ENCODE results near the gene TTLL7. TPM values are rescaled to one million over a fixed set of nuclear protein-coding genes. Genes with fewer than 3 reads are reported as not detected.
"Not testable (repeated sequence)": the region's sequence is repeated elsewhere in the genome, so short reads cannot be mapped to it uniquely, and the experiment has no call there.

The TTLL7 gene
- total RNA-seq, 1 donor, result 9.1 TPM

DNA sequence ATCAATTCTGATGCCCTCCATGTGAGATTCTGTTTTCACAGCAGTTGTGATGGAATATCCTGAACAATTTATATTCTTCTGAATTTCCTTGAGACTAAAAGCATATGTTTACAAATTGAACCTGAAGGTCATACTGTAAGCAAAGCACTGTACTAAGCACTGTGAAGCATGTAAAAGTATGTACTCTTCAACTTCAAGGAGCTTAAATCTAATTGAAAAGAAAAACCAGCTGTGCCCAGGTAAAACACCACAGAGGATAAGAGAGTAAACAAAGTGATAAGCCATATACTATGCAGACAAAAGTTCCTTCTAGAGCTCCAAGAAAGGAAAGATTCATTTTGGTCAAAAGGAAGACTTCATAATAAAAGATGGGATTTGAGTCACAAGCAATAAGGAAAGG is 71.9 kb downstream of the TTLL7 start:
- no peak for DNase-seq (ENCODE audit: low read depth)
- TF ChIP-seq, protein P1, sequence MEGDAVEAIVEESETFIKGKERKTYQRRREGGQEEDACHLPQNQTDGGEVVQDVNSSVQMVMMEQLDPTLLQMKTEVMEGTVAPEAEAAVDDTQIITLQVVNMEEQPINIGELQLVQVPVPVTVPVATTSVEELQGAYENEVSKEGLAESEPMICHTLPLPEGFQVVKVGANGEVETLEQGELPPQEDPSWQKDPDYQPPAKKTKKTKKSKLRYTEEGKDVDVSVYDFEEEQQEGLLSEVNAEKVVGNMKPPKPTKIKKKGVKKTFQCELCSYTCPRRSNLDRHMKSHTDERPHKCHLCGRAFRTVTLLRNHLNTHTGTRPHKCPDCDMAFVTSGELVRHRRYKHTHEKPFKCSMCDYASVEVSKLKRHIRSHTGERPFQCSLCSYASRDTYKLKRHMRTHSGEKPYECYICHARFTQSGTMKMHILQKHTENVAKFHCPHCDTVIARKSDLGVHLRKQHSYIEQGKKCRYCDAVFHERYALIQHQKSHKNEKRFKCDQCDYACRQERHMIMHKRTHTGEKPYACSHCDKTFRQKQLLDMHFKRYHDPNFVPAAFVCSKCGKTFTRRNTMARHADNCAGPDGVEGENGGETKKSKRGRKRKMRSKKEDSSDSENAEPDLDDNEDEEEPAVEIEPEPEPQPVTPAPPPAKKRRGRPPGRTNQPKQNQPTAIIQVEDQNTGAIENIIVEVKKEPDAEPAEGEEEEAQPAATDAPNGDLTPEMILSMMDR (IDR thresholded peaks at IDR 0.05; ENCODE audit: insufficient read depth, low read depth, low read length), result no peak

DNA sequence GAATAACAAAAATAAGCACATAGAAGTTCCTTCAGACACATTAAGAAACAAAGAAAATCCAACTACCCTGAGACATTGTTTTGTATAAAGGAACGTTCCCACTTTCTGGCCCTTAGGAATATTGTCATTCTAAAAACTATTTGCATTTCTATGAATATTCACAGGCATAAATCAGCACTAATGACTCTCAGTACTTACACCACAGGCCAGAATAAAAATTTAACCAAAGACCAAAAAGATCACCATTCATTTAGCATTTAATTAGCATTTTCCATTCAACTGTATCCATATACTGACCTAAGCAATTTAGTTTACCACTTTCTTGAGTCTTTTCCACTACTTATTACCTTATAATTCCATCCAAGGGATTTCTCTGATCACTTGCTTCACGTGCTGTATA is 75.4 kb downstream of the TTLL7 start:
- no peak overlapping the region for H3K4me3 ChIP-seq (ENCODE audit: low read depth, low read length)
- TF ChIP-seq, protein P1 (IDR thresholded peaks at IDR 0.05; ENCODE audit: insufficient read depth, low read depth, low read length), result no peak
- DNase-seq (ENCODE audit: low read depth), result no peak

More for the DNA sequence above, 71.9 kb downstream of the TTLL7 start:
- H3K4me3 ChIP-seq (ENCODE audit: low read depth, low read length), result no peak overlapping the region

DNA sequence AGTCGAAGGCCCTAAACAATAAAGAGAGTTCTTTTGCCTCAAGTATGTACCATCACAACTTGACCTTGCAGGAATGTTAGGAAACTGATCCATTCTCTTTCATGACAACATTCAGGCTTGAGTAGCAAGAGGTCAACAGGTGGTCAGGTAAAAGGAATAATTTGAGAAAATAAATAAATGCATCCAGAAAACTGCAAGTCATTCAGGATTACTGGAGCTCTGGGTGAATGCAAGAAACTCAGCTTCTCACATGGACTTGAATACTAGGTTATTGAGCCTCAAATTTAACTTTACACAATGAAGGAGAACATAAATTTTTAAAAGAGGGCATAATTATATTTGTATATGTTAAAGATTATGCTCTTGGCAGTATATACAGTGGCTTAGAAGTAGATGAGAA is 76.5 kb downstream of the TTLL7 start:
- H3K4me3 ChIP-seq (ENCODE audit: low read depth, low read length), result no peak overlapping the region
- TF ChIP-seq, protein P1 (IDR thresholded peaks at IDR 0.05; ENCODE audit: insufficient read depth, low read depth, low read length), result no peak
- no peak for DNase-seq (ENCODE audit: low read depth)

DNA sequence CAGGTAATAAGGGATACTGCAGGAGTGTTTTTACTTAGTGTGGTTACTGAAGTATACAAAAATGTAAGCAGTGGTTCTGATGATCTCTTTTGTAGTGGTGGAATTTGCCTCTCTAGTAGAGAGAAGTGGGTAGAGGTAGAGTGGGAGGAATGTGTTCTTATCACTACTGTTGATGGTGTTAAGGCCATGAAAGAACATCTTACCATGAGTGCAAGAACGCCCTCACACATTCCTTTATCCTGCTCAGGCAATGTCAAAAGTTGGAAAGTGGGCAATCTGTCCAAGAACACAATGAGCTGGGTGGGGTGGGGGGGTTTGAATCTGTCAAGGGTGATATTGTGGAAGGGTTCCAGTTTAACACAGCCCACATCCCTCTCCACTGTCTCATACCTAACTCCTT is 78.6 kb downstream of the TTLL7 start:
- DNase-seq (ENCODE audit: low read depth), result no peak
- TF ChIP-seq, protein P1 (IDR thresholded peaks at IDR 0.05; ENCODE audit: insufficient read depth, low read depth, low read length), result no peak

DNA sequence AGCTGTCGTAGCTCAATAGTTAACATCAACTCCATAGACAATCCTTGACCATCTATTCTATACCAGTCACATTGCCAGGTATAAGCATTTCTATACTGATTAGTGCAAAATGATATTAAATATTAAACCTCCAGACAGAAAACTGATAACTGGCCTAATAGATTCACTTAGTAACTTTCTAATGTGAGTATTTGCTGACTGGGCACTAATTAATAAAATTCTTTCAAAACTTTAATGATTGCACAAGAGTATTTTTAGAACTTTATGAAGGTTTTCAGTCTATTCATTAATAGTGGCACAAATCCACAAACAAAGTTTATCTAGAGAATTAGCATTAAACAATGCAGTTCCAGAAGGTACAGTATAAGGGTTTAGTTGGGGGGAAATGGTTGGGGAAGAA is 79.1 kb downstream of the TTLL7 start:
- no peak for DNase-seq (ENCODE audit: low read depth)
- TF ChIP-seq, protein P1 (IDR thresholded peaks at IDR 0.05; ENCODE audit: insufficient read depth, low read depth, low read length), result no peak
- no peak overlapping the region for H3K4me3 ChIP-seq (ENCODE audit: low read depth, low read length)

More for the DNA sequence above, 78.6 kb downstream of the TTLL7 start:
- H3K4me3 ChIP-seq (ENCODE audit: low read depth, low read length), result no peak overlapping the region

DNA sequence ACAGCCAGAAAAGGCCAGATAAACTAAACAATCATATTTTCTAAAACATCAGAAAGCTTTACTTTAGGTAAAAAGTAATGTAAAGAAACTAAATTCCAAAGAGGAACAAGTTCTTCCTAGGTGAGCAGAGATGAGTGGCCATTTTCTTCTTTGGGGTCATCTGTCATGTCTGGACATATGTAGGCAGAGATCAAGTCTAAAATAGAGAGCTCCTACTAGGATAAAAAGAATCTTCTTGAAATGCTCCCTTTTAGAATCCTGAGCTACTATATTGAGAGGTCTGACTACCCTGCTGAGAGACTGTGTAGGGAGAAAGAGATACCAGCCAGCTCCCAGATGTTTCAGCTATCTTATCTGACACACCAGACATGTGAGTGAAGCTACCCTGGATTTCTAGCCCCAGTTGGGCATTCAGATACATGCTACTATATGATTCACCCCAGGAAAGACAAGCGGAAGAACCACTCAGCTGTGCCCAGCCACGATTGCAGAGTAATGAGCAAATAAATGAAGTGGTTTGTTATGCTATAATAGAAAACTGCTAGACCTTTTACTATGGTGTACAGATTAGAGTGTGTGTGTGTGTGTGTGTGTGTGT is 80.1 kb downstream of the TTLL7 start:
- DNase-seq (ENCODE audit: low read depth), result no peak
- TF ChIP-seq, protein P1 (IDR thresholded peaks at IDR 0.05; ENCODE audit: insufficient read depth, low read depth, low read length), result no peak
- H3K4me3 ChIP-seq (ENCODE audit: low read depth, low read length), result no peak overlapping the region

DNA sequence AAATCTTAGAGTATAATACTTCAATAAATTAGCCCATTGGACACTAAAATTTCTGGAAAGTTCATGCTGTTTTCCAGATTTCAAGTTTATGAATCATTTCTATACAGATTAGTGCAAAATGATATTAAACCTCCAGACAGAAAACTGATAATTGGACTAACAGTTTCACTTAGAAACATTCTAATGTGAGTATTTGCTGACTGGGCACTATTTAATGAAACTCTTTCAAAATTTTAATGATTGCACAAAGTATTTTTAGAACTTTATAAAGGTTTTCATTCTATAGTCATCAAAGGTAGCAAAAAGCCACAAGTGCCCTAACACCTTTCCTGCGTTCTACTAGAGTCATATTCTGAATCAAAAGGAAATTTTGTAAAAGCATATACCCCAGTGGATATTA is 81.0 kb downstream of the TTLL7 start:
- DNase-seq (ENCODE audit: low read depth), result no peak
- TF ChIP-seq, protein P1 (IDR thresholded peaks at IDR 0.05; ENCODE audit: insufficient read depth, low read depth, low read length), result no peak

DNA sequence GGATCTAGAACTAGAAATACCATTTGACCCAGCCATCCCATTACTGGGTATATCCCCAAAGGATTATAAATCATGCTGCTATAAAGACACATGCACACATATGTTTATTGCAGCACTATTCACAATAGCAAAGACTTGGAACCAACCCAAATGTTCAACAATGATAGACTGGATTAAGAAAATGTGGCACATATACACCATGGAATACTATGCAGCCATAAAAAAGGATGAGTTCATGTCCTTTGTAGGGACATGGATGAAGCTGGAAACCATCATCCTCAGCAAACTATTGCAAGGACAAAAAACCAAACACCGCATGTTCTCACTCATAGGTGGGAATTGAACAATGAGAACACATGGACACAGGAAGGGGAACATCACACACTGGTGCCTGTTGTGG is 82.8 kb downstream of the TTLL7 start:
- not testable (repeated sequence) for H3K4me3 ChIP-seq (ENCODE audit: low read depth, low read length); DNase-seq (ENCODE audit: low read depth)

More for the DNA sequence above, 81.0 kb downstream of the TTLL7 start:
- H3K4me3 ChIP-seq (ENCODE audit: low read depth, low read length), result no peak overlapping the region
